ENCODE results near the gene TAB2. TPM values are rescaled to one million over a fixed set of nuclear protein-coding genes. Genes with fewer than 3 reads are reported as not detected.

The TAB2 gene
- total and polyA plus RNA-seq, 9 of the 15 experiments (the other 6 are each of a cell fraction or from before 2014, with no cell fraction given), result 9.1 to 38.3 (median 18.6) TPM

DNA sequence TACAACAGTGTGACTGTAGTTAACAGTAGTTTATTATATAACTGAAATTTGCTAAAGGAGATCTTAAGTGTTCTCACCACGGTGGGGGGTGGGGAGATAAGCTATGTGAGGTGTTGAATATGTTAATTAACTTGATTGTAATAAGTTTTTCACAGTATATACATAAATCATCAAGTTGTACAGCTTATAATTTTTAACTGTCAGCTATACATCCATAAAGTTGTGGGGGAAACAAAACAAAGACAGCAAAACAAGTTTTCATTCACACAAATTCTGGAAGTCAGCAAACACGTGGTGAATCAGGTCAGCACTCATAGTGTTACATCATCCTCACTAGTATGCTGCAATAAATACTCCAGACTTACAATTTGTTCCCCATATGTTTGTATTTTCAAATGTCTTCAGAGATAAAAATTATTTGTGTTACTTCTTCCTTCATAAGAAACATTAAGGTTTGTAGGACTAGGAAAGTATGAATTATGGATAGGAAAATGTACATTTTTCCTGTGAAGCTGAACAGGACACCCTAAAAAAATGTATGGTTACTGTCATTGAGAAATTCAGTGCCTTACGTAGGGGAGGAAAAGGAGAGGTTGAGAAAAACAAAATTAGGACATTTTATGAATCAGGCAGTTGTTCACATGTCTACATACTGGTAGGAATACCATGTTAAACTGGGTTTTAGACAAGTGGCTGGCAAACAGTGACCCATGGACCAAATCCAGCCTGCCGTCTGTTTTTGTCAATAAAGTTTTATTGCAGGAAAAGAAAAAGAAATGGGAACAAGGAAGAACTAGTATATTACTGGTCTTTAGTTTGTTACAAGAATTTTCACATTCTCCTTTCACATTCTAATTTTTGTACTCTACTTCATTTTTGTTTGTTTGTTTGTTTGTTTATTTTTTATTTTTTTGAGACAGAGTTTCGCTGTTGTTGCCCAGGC, 88.6 kb downstream of the TAB2 start (continued):
- TF ChIP-seq ZNF518B (CRISPR knock-in tag; IDR thresholded peaks at IDR 0.05) (no peak), LARP7 (IDR thresholded peaks at IDR 0.05) (no peak), EP400 (IDR thresholded peaks at IDR 0.05) (peak; percentile 85), ZNF318 (IDR thresholded peaks at IDR 0.05; ENCODE audit: borderline replicate concordance in 1 of 2, low read depth in 1 of 2) (no peak), XRCC5 (IDR thresholded peaks at IDR 0.05; ENCODE audit: low read depth, low read length) (no peak), ID3 (CRISPR knock-in tag; IDR thresholded peaks at IDR 0.05) (no peak), ID3 (tag; IDR thresholded peaks at IDR 0.05) (no peak)
- TF ChIP-seq, protein P1, sequence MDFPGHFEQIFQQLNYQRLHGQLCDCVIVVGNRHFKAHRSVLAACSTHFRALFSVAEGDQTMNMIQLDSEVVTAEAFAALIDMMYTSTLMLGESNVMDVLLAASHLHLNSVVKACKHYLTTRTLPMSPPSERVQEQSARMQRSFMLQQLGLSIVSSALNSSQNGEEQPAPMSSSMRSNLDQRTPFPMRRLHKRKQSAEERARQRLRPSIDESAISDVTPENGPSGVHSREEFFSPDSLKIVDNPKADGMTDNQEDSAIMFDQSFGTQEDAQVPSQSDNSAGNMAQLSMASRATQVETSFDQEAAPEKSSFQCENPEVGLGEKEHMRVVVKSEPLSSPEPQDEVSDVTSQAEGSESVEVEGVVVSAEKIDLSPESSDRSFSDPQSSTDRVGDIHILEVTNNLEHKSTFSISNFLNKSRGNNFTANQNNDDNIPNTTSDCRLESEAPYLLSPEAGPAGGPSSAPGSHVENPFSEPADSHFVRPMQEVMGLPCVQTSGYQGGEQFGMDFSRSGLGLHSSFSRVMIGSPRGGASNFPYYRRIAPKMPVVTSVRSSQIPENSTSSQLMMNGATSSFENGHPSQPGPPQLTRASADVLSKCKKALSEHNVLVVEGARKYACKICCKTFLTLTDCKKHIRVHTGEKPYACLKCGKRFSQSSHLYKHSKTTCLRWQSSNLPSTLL (IDR thresholded peaks at IDR 0.05), result no peak
- TF ChIP-seq, protein P2, sequence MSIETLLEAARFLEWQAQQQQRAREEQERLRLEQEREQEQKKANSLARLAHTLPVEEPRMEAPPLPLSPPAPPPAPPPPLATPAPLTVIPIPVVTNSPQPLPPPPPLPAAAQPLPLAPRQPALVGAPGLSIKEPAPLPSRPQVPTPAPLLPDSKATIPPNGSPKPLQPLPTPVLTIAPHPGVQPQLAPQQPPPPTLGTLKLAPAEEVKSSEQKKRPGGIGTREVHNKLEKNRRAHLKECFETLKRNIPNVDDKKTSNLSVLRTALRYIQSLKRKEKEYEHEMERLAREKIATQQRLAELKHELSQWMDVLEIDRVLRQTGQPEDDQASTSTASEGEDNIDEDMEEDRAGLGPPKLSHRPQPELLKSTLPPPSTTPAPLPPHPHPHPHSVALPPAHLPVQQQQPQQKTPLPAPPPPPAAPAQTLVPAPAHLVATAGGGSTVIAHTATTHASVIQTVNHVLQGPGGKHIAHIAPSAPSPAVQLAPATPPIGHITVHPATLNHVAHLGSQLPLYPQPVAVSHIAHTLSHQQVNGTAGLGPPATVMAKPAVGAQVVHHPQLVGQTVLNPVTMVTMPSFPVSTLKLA (conservative IDR thresholded peaks at IDR 0.05), result peak in 1 of 2 experiments; percentile 47; a peak in 2 of 4 replicates
